GM19351 (cell line): ENCODE measurements around the gene TTC38.

ENCODE experiments used
- ATAC-seq: cut with Tn5 transposase; IDR thresholded peaks from one replicate; pipeline ENCODE4 v1.9.1; 2021; ENCODE audit warnings: mild to moderate bottlenecking, moderate library complexity; ENCODE audit not compliant: unreplicated experiment

The TTC38 gene

GRCh38 chr22:46327691-46328465, 60.1 kb downstream of the TTC38 start:
- no peak for ATAC-seq

DNA sequence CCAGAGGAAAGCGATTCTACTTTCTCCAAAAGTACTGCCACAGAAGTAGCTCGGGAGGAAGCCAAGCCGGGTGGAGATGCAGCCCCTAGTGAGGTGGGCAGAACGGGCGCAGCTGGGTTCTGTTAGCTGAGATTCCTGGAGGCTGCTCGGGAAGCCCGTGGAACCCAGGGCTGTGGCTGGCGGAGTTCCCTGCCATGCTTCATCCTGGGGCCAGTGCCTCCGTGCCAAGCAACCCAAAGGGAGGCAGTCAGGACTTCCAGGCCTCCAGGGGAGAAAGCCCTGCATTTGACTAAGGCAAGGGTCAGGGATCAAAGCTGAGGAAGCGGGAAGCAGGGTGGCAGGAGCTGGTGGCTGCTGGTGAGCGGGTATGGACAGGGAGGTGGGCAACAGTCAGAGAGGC, 61.0 kb downstream of the TTC38 start:
- ATAC-seq, result no peak

GRCh38 chr22:46329616-46330015, 61.8 kb downstream of the TTC38 start:
- no peak for ATAC-seq

GRCh38 chr22:46330426-46330825, 62.6 kb downstream of the TTC38 start:
- no peak for ATAC-seq

DNA sequence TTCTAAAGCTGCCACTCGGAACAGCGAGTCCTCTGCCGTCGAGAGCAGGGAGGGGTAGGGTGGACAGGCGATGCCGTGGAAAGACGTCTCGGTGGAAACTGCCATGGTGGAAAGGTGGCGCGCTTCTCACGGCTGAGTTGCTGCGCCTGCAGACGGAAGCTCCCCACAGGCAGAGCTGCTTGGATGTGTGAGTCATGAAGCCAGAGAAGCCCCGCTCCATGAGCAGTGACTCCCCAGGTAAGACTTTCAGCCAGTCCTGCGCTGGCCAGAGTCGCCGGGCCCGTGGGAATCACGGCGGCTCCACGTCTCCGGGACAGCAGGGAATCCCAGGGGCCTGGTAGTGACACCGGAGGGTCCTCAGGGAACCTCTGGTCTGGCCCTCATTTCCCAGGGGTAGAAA, 63.7 kb downstream of the TTC38 start:
- ATAC-seq, result no peak

DNA sequence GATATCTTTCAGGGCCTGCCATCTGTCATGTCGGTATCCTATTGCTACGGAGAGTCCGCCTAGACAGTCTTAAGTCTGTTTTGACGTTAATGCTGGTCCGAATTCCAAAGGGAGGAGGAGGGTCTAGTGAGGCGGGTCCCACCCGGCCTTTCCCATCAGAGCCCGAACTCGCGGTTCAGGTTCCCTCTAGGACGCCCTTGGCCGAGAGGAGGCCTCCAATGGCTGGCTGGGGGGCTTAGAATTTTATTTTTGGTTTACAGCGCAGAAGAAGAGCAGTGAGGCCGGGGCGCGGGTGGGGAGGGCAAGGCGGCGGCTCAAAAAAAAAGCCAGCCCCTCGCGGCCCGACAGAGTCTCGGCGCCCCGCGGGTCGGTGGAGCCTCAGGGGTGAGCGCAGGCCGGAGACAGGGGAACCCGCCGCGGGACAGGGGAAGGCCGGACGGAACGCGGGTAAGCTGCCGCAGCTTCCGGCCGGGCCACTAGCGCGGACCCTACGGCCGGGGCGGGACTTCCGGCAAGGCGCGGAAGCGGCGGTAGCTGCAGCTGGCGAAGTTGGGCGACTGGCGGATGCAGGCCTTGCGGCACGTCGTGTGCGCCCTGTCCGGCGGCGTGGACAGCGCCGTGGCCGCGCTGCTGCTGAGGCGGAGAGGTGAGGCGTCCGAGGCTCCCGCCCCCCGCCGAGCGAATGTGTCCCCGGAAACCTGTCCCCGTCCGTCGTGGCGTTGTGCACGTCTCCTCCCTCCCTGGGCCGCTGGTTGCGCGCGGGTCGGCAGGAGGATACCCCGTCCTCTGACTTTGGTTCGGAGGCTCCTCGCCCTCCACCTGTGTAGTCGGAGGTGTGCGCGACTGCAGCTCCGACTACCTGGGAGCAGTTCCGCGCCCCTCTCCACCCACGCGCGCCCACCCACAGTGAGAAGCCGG, 67.7 kb downstream of the TTC38 start, which contains the start of gene TRMU:
Gene TRMU, plus strand, starts transcription at position 514 of the 918 bp plus-strand sequence. Its CDS starts 51 bp downstream, at position 565.
- ATAC-seq, result peak; percentile 84

DNA sequence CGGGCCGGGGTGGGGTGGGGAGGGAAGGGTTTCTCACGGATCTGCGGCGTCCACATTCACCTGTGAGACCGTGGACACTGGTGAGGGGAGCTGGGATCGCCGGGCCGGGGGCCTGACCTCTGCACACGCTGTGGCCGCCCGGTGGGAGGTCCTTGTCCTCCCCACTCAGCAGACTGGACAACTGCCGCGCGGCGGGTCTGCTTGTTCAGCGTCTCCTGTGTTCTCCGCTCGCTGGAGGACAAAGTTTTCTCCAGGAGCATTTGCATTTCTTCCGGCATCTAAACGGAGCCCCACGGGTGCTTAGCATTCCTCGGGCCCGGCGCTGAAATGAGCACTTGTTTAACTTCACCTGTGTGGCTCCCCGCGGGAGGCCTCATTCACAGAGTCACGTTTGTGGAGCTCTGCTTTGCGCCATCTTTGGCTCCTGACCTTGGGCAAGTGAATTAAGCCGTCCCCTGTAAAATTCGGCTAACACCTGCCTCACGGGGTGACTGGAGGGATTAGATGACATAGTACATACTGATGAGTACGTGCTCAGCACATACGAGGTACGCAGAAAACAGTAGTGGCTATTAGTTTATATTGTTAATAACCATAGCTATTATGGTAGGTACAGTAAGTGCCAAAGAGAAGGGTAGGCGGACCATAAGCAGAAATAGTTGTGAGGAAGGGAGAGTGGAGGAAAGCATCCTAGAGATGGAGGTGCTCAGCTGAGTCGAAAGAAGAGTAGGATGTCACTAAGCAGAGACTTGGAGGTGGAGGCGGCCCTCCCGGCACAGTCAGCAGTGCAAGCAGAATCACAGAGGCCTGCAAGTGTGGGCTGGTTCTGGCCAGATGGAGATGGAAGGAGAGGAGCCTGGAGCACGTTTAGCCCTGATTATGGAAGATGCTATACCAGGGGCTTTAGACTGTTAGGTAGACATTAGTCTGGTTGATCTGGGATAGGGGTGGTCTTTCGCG, 68.6 kb downstream of the TTC38 start:
- no peak for ATAC-seq

DNA sequence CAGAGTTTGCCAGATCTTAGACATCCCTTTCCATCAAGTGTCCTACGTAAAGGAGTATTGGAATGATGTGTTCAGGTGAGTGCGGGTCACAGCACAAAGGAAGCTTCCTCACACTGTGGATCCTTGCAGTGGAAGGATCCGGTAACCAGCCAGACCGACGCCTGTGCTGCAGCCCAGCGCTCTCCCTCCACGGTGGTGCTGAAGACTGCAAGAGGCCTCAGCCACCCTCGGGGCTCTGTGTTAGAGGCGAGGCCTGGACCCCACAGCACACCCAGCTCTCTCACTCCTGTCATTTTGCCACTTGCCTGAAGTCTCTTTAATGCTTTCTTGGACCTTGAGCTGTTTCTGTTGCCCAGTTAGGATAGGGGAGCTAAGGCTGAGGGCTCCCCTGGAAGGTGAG, 70.1 kb downstream of the TTC38 start:
- no peak for ATAC-seq

DNA sequence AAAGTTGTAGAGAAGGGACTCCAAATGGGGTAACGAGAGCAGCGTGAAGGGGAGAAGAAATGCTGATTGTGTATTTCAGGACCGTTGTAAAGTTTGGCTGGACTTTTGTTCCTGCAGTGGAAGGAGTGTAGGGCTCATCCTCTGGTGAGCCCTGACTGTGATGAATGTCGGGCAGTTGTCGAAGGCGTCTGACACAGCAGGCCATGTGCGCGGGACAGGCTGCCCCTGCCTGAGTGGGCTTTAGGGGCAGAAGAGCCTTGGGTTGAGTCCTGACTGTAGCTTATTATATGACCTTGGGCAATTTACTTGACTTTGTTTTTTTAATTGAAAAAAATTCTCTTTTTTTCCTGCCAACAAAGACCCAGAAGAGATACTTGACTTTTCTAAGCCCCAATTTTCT, 70.8 kb downstream of the TTC38 start:
- no peak for ATAC-seq

DNA sequence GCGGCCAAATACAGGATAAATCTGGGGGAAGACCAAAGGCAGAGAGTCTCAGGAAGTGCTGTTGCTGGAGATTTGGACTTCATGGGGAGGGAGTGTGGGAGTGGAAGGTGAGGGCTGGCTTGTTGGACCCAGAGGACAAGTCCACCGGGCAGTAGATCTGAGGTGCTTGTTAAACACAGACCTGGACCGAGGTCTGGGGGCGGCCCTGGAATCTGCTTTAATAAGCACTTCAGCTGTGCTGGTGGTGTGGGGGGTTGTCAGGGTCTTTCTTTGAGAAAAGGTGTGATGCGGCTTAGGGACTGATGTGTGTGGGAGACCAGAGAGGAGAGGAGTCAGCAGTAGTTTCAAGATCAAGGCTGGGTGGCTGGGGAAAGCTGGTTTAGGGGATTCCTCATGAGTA, 72.1 kb downstream of the TTC38 start:
- ATAC-seq, result no peak

DNA sequence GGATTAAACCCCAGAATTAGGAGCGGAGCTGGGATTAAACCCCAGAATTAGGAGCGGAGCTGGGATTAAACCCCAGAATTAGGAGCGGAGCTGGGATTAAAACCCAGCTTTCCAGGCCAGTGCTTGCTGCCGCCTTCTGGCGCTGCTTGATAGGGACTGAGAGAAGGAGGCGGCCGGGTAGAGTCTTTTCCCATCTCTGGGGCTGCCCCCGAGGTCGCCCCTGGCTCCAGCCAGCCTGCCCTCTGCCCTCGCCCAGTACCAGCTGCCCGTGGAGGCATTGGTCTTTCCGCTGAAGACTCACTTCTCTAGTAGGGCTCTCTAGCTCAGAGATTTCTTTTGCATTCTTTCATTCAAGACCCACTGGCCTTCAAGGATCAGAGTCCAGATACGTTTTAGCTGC, 72.9 kb downstream of the TTC38 start:
- ATAC-seq, result no peak
